Activated B cell treated with CpG ODN at 0.5 μM for 24 hours (primary cell): ENCODE results near the gene EFNB1. TPM values are rescaled to one million over a fixed set of nuclear protein-coding genes. Genes with fewer than 3 reads are reported as not detected.

Experiments used
- ATAC-seq: fragments of 200-7000 bp; cut with Tn5 transposase; one replicate; pipeline ENCODE4 v1.10.0; 2021; ENCODE audit warnings: low read depth, mild to moderate bottlenecking, moderate library complexity
- CTCF ChIA-PET: fragments of 350-600 bp; sonication (Branson Sonifier 250); formaldehyde crosslinking; loops from one replicate; lab custom pipeline; 2021; ENCODE audit warnings: antibody characterized with exemption; lab: Charles Lee
- POLR2A ChIA-PET: fragments of 350-600 bp; sonication (Branson Sonifier 250); formaldehyde crosslinking; loops from one replicate; lab custom pipeline; 2021; ENCODE audit warnings: antibody characterized with exemption; lab: Charles Lee
- DNase-seq: peaks from one replicate; pipeline ENCODE4 v3.0.0; 2022
- H3K27ac Mint-ChIP-seq: one replicate; pipeline ENCODE4 v1.8.0; 2020; ENCODE audit warnings: mixed read lengths
- H3K27me3 Mint-ChIP-seq: one replicate; pipeline ENCODE4 v1.8.0; 2021; ENCODE audit warnings: mixed read lengths
- H3K36me3 Mint-ChIP-seq: one replicate; pipeline ENCODE4 v1.8.0; 2021; ENCODE audit warnings: low read depth, mixed read lengths
- H3K4me1 Mint-ChIP-seq: one replicate; pipeline ENCODE4 v1.8.0; 2021; ENCODE audit warnings: mixed read lengths
- H3K4me3 Mint-ChIP-seq: one replicate; pipeline ENCODE4 v1.8.0; 2020; ENCODE audit warnings: mild to moderate bottlenecking, mixed read lengths
- H3K9me3 Mint-ChIP-seq: one replicate; pipeline ENCODE4 v1.8.0; 2020; ENCODE audit warnings: mixed read lengths
- intact Hi-C: fragments of 100-400 bp; cut with micrococcal nuclease; formaldehyde crosslinking; loops from one replicate; pipeline ENCODE4 v1.15.1; 2024
- total RNA-seq: library from RNA; stranded (reverse); gene quantifications from 2 replicates; pipeline ENCODE4 v1.2.3, GENCODE V29; 2022
- TF ChIP-seq, protein P1 (sequence below): fragments of 200-600 bp; IDR thresholded peaks from one replicate; pipeline ENCODE4 v1.8.0; 2022; ENCODE audit warnings: antibody characterized with exemption, mild to moderate bottlenecking

The EFNB1 gene
- total RNA-seq, 1 donor from 2014 or later: 2.3 TPM

DNA sequence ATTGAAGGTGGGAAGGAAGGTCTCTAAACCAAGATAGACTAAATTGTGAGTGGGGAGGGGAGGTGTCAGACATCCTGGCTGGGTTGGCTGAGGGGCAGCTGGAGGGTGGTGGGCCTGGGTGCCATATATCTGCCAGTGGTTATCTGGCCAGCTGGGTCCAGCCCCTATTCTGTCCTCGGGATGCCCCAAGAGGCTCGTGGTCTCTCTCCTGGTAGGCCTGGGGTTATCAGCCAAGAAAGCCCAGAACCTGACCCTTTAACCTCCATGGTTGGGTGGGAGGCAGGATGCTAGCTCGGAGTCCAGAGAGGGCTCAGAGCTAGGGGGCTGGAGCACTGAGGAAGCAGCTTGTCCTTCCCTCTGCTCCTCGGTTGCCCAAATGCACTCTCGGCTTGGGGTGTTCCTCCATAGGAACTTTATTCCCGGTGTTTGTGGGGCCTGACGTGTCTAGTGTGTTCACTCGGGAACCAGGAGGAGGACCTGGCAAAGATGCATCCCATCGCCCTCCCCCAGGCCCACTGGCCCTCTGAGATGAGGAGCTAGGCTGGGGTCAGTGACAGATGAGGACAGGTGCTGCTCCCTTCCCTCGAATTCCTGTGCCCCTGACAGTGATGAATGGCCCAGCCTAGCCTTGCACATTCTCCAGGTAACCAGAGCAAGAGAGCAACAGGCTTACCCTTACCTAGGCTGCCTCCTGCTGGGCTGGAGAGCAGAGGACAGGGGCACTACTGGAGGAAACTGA, 5.2 kb upstream of the EFNB1 start:
- intact Hi-C loops: loop anchor here (10.0 kb wide), 1 partner anchor 1631 kb away; no protein-coding TSS in a partner anchor
- Mint-ChIP-seq H3K27ac (no peak overlapping the region), H3K9me3 (no peaks in the 10 kb centered on the region), H3K36me3 (no peaks in the 10 kb centered on the region), H3K4me3 (no peak overlapping the region), H3K4me1 (peaks cover 3% of the 10 kb centered on the region), H3K27me3 (no peaks in the 10 kb centered on the region)
- ChIA-PET CTCF (no interaction called here), POLR2A (no interaction called here)
- DNase-seq (no peak), ATAC-seq (no peak)
- TF ChIP-seq, protein P1, sequence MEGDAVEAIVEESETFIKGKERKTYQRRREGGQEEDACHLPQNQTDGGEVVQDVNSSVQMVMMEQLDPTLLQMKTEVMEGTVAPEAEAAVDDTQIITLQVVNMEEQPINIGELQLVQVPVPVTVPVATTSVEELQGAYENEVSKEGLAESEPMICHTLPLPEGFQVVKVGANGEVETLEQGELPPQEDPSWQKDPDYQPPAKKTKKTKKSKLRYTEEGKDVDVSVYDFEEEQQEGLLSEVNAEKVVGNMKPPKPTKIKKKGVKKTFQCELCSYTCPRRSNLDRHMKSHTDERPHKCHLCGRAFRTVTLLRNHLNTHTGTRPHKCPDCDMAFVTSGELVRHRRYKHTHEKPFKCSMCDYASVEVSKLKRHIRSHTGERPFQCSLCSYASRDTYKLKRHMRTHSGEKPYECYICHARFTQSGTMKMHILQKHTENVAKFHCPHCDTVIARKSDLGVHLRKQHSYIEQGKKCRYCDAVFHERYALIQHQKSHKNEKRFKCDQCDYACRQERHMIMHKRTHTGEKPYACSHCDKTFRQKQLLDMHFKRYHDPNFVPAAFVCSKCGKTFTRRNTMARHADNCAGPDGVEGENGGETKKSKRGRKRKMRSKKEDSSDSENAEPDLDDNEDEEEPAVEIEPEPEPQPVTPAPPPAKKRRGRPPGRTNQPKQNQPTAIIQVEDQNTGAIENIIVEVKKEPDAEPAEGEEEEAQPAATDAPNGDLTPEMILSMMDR: no peak

DNA sequence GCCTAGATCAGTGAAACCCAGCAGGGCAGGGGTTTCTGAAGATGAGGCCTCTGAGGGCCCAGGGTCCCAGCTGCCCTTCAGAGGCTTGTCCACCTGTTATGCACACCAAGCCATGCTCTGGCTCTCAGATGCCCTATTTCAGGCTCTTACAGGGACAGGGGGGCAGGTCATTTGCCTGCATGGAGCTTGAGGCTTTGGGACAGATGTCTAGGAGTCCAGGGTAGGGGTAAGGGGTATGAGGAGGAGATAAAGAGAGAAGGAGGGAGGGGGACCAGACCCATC, 4.7 kb upstream of the EFNB1 start:
- POLR2A ChIA-PET: no interaction called here
- H3K27me3 Mint-ChIP-seq: no peaks in the 10 kb centered on the region
- H3K27ac Mint-ChIP-seq: no peak overlapping the region
- peaks cover 2% of the 10 kb centered on the region for H3K36me3 Mint-ChIP-seq
- H3K4me1 Mint-ChIP-seq: peaks cover 6% of the 10 kb centered on the region
- intact Hi-C loops: loop anchor here (10.0 kb wide), 1 partner anchor 1631 kb away; no protein-coding TSS in a partner anchor
- ATAC-seq (no peak), DNase-seq (no peak)
- no peaks in the 10 kb centered on the region for H3K9me3 Mint-ChIP-seq
- TF ChIP-seq, protein P1: no peak
- CTCF ChIA-PET: no interaction called here
- no peak overlapping the region for H3K4me3 Mint-ChIP-seq

DNA sequence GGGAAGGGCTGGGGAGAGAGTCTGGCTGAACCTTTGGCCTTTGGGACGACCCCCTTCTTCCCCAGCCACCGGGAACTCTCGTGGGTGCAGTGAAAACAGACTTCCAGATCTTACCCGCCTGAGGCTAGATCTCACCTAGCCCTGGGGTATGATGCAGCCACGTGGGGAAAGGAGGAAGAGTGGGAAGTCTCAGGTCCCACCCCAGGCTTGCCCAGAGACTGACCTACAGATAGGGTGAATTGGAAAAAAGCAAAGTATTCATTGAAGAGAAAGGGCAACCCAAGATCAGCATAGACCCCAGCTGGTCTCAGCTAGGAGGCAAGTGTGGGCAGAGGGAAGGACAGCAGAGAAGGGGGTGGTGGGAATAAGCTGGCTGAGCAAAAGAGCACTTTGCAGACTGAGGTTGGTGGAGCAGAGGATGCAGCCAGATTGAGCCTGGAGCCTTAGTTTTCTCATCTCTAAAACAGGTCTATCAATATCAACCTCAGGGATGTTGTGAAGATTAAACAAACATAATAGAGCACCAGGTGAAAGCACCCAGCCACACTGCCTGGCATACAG, 4.2 kb upstream of the EFNB1 start:
- no peak for DNase-seq
- ChIA-PET POLR2A (no interaction called here), CTCF (no interaction called here)
- no peak overlapping the region for H3K27ac Mint-ChIP-seq
- no peaks in the 10 kb centered on the region for H3K9me3 Mint-ChIP-seq
- no peak for ATAC-seq
- H3K27me3 Mint-ChIP-seq: no peaks in the 10 kb centered on the region
- intact Hi-C loops: loop anchor here (5.0 to 10.0 kb wide), 5 partner anchors 312 to 1630 kb away; partner anchors contain the start of gene YIPF6
- H3K4me3 Mint-ChIP-seq: no peak overlapping the region
- peaks cover 6% of the 10 kb centered on the region for H3K4me1 Mint-ChIP-seq
- TF ChIP-seq, protein P1: no peak
- H3K36me3 Mint-ChIP-seq: peaks cover 2% of the 10 kb centered on the region

DNA sequence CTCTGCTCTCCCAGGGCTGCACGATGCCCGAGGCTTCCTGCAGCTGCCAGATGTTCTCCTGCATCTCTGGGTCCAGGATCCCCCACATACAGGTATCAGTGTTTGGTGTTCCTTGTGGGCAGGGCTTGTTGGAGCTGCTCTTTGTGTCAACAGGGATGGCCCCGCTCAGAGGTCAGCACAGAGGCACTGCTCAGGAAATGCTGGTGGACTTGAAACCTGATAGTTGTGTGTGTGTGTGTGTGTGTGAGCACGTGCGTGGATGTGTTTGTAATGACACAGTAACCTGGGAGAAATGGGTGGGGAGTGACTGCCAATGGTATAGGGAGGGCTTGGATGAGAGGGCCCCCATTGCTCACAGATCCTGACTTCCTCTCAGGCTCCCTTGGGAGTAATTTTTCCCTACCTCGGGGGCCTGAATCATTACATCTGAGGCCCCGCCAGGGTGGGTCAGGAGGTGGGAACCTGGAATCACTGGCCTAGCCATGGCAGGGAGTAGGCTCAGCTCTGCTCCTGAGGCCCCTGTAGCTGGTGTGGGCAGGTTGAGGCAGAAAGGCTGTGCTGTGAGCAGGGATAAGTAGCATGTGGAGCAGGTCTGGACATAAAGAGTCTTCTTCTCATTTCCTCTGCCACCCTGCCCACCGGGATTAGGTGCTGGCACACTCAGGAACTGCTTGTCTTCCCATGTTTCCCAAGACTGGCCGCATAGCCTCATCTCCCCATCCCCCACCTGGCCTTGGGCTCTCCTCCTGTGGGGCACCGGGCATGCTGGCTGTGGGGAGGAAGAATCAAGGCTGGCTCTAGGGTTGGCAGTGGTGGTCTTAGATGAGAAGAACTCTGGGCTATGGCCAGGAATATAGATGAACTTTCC, 2.5 kb upstream of the EFNB1 start:
- ATAC-seq: no peak
- no peaks in the 10 kb centered on the region for H3K27me3 Mint-ChIP-seq
- intact Hi-C loops: loop anchor here (5.0 to 10.0 kb wide), 5 partner anchors 314 to 1628 kb away; partner anchors contain the start of gene YIPF6

More for the DNA sequence above, 2.5 kb upstream of the EFNB1 start:
- CTCF ChIA-PET: interaction anchor here (1.1 kb wide), 1 partner anchor 396 kb away, joined by 4 read pairs; no protein-coding TSS in a partner anchor
- TF ChIP-seq, protein P1: no peak
- peaks cover 9% of the 10 kb centered on the region for H3K4me1 Mint-ChIP-seq
- H3K9me3 Mint-ChIP-seq: no peaks in the 10 kb centered on the region
- POLR2A ChIA-PET: no interaction called here
- peaks cover 2% of the 10 kb centered on the region for H3K36me3 Mint-ChIP-seq
- H3K27ac Mint-ChIP-seq: no peak overlapping the region
- H3K4me3 Mint-ChIP-seq: no peak overlapping the region
- no peak for DNase-seq
